Body of pancreas (tissue), 4 donors: ENCODE results near the gene PAX2. TPM values are rescaled to one million over a fixed set of nuclear protein-coding genes. Genes with fewer than 3 reads are reported as not detected.

ENCODE experiments used
- ATAC-seq: fragments of 150-250 bp; one replicate; pipeline ENCODE4 v1.9.1; 2016
- DNase-seq, 4 donors: peaks; one replicate each; pipeline ENCODE4 v3.0.0-alpha.2; 2019
- H3K27ac ChIP-seq, 4 donors: fragments of 200-600 bp; sonication (generic); 1 replicate in 3 of 4; 2 replicates in 1 of 4; pipeline versions ENCODE4 v1.5.1 to v1.6.1; 2016 to 2019; ENCODE audit warnings: mild to moderate bottlenecking in 1 of 4, mixed read lengths in 1 of 4, moderate library complexity in 1 of 4
- H3K27me3 ChIP-seq, 2 donors: fragments of 200-600 bp; sonication (generic); one replicate each; pipeline ENCODE4 v1.6.0; 2016; ENCODE audit warnings: mild to moderate bottlenecking in 1 of 2
- H3K36me3 ChIP-seq, 2 donors: fragments of 200-600 bp; sonication (generic); replicated peaks in 1 of 2; 2 replicates each; pipeline ENCODE4 v1.5.1; 2016; ENCODE audit warnings: low read depth in 2 of 2; ENCODE audit not compliant: insufficient read depth in 1 of 2
- H3K4me1 ChIP-seq: fragments of 200-600 bp; sonication (generic); one replicate; pipeline ENCODE4 v1.6.0; 2016
- H3K4me3 ChIP-seq, 2 donors: fragments of 200-600 bp; sonication (generic); 1 replicate in 1 of 2; 2 replicates in 1 of 2; pipeline ENCODE4 v1.5.1; 2016 to 2019
- H3K9me3 ChIP-seq, 3 donors: fragments of 200-600 bp; sonication (generic); 1 replicate in 2 of 3; 2 replicates in 1 of 3; pipeline ENCODE4 v1.5.1; 2016
- CTCF ChIP-seq, 7 experiments: fragments of 450-650 bp in 4 of 7; fragments of 200-600 bp in 3 of 7; sonication (generic) in 3 of 7; IDR thresholded peaks; one replicate each; pipeline ENCODE4 v1.5.1; 2016 to 2019; ENCODE audit warnings: antibody characterized with exemption in 7 of 7
- POLR2A ChIP-seq, 3 donors: fragments of 450-650 bp; IDR thresholded peaks; one replicate each; pipeline ENCODE4 v1.6.1; 2016; ENCODE audit warnings: antibody characterized with exemption in 3 of 3, mild to moderate bottlenecking in 2 of 3
- WGBS, 2 donors: methylation state at CpG; one replicate each; pipeline ENCODE4 v1.1.5; 2017; 5-methylcytosine and 5-hydroxymethylcytosine counted together
- intact Hi-C: fragments of 100-400 bp; cut with DNase I; formaldehyde crosslinking; loops from one replicate; pipeline ENCODE4 v1.15.1; 2023
- total RNA-seq, 2 donors: library from RNA; depleted of rRNA; stranded (reverse); fragments of >200 nt; gene quantifications; one replicate each; pipeline ENCODE4 v1.1.0, GENCODE V29; 2016

The PAX2 gene
- total RNA-seq, 2 donors from 2014 or later: under 0.01 TPM; not detected in 1

GRCh38 chr10:100735087-100735336 is 10.4 kb upstream of the PAX2 start:
- no peak overlapping the region for H3K27ac ChIP-seq
- intact Hi-C loops: no loop called here
- H3K4me1 ChIP-seq: peaks cover 42% of the 10 kb centered on the region
- TF ChIP-seq POLR2A (IDR thresholded peaks at IDR 0.05) (no peak), CTCF (IDR thresholded peaks at IDR 0.05) (no peak)
- no peak overlapping the region for H3K4me3 ChIP-seq
- ATAC-seq (no peak), DNase-seq (no peak)
- peaks cover 0 to 36% of the 10 kb centered on the region in 2 donors for H3K27me3 ChIP-seq
- no peaks in the 10 kb centered on the region for H3K36me3 ChIP-seq
- WGBS, 2 donors: 49 to 60% methylated on average over 7 of the region's 7 CpGs
- no peaks in the 10 kb centered on the region for H3K9me3 ChIP-seq

GRCh38 chr10:100735337-100736143 is 9.8 kb upstream of the PAX2 start:
- Histone ChIP-seq H3K27me3 (peaks cover 0 to 42% of the 10 kb centered on the region in 2 donors), H3K9me3 (no peaks in the 10 kb centered on the region), H3K27ac (no peak overlapping the region), H3K36me3 (no peaks in the 10 kb centered on the region), H3K4me3 (no peak overlapping the region), H3K4me1 (peaks cover 39% of the 10 kb centered on the region)
- DNase-seq: no peak
- ATAC-seq: no peak
- WGBS, 2 donors: 11 to 25% methylated on average over 46 to 73 of the region's 73 CpGs
- intact Hi-C loops: no loop called here
- TF ChIP-seq POLR2A (IDR thresholded peaks at IDR 0.05) (no peak), CTCF (IDR thresholded peaks at IDR 0.05) (no peak)

GRCh38 chr10:100736144-100736808 is 9.1 kb upstream of the PAX2 start:
- intact Hi-C loops: no loop called here
- ATAC-seq (no peak), DNase-seq (no peak)
- Histone ChIP-seq H3K4me1 (peaks cover 32% of the 10 kb centered on the region), H3K36me3 (no peaks in the 10 kb centered on the region), H3K4me3 (no peak overlapping the region), H3K27me3 (peaks cover 0 to 48% of the 10 kb centered on the region in 2 donors), H3K9me3 (no peaks in the 10 kb centered on the region), H3K27ac (no peak overlapping the region)
- 62 to 74% methylated on average over 6 of the region's 6 CpGs for WGBS, 2 donors
- no peak for TF ChIP-seq POLR2A (IDR thresholded peaks at IDR 0.05)
- no peak for TF ChIP-seq CTCF (IDR thresholded peaks at IDR 0.05)

GRCh38 chr10:100736809-100737354 is 8.5 kb upstream of the PAX2 start:
- WGBS, 2 donors: 55 to 64% methylated on average over 7 of the region's 7 CpGs
- intact Hi-C loops: no loop called here
- Histone ChIP-seq H3K4me1 (peaks cover 30% of the 10 kb centered on the region), H3K9me3 (no peaks in the 10 kb centered on the region), H3K4me3 (no peak overlapping the region), H3K36me3 (no peaks in the 10 kb centered on the region), H3K27ac (no peak overlapping the region), H3K27me3 (peaks cover 0 to 50% of the 10 kb centered on the region in 2 donors)
- TF ChIP-seq CTCF (IDR thresholded peaks at IDR 0.05) (no peak), POLR2A (IDR thresholded peaks at IDR 0.05) (no peak)
- DNase-seq (no peak), ATAC-seq (no peak)
